ENCODE measurements around the gene TMEM106B.

The TMEM106B gene

DNA sequence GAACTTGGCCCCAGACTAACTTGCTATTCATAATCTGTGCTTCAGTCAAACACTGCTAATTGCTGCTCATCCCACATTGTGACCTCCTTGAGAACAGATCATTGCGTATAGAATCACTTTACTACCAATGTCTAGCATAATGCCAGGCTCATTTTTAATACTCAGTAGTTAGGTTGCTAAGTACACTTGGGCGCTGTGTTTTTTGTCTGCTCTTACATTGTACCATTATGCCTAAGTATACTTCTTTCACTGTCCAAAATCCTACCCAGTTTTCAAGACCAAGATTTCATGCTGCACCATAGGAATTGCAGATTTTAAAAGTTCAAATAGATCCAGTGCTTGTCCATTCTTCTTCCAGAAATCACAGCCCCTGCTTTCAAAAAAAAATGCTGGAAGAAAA lies 32.8 kb upstream of the TMEM106B start:
- no peaks in the 10 kb centered on the region for H3K4me1 ChIP-seq
- no peak for DNase-seq
- TF ChIP-seq, protein P1, sequence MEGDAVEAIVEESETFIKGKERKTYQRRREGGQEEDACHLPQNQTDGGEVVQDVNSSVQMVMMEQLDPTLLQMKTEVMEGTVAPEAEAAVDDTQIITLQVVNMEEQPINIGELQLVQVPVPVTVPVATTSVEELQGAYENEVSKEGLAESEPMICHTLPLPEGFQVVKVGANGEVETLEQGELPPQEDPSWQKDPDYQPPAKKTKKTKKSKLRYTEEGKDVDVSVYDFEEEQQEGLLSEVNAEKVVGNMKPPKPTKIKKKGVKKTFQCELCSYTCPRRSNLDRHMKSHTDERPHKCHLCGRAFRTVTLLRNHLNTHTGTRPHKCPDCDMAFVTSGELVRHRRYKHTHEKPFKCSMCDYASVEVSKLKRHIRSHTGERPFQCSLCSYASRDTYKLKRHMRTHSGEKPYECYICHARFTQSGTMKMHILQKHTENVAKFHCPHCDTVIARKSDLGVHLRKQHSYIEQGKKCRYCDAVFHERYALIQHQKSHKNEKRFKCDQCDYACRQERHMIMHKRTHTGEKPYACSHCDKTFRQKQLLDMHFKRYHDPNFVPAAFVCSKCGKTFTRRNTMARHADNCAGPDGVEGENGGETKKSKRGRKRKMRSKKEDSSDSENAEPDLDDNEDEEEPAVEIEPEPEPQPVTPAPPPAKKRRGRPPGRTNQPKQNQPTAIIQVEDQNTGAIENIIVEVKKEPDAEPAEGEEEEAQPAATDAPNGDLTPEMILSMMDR (IDR thresholded peaks at IDR 0.05; ENCODE audit: low read depth, low read length) = no peak
- no peaks in the 10 kb centered on the region for H3K36me3 ChIP-seq
- H3K27me3 ChIP-seq = no peaks in the 10 kb centered on the region
- no peaks in the 10 kb centered on the region for H3K9me3 ChIP-seq
- H3K4me3 ChIP-seq (ENCODE audit: low read depth, low read length) = no peak overlapping the region

DNA sequence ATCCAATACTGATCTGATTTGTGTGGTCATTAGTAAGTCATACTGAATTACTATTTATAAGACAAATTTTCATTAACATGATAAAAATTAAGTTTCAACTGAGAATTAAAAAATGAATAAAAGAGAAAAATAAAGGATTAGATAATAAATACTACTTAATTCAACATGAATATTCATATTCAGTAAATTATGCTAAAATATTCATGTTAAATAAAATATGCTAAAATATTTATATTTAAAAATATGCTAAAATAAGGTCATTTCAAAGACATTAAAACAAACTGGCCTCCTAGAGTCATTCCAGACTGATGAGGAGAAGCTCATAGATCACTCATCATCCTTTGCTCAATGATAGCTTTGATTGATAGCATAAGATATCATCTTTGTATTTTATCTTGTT lies 16.7 kb upstream of the TMEM106B start:
- TF ChIP-seq, protein P1 (IDR thresholded peaks at IDR 0.05; ENCODE audit: low read depth, low read length) = no peak
- Histone ChIP-seq H3K27me3 (no peaks in the 10 kb centered on the region), H3K4me1 (no peaks in the 10 kb centered on the region), H3K36me3 (no peaks in the 10 kb centered on the region), H3K9me3 (no peaks in the 10 kb centered on the region), H3K4me3 (ENCODE audit: low read depth, low read length) (no peak overlapping the region)
- no peak for DNase-seq

DNA sequence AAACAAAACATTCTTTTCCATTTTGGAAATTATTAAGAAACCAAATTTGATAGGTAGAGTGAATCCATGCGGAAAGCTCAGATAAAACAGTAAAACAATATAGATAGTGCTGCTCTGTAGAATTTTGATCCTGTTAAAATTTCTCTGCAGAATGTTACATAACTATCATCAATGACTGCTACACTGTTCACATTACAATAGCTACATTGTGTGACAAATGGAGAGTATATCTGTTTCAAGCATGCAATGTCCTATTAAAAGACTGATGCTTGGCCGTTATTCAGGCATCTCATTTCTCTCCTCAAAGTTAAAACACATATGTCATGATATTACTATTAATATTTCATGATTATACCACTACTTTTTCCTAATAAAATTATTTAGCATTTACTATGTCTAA lies 14.7 kb upstream of the TMEM106B start:
- TF ChIP-seq, protein P1 (IDR thresholded peaks at IDR 0.05; ENCODE audit: low read depth, low read length) = no peak
- no peak overlapping the region for H3K4me3 ChIP-seq (ENCODE audit: low read depth, low read length)
- H3K36me3 ChIP-seq = no peaks in the 10 kb centered on the region
- no peak for DNase-seq
- no peaks in the 10 kb centered on the region for H3K9me3 ChIP-seq
- no peaks in the 10 kb centered on the region for H3K27me3 ChIP-seq
- H3K4me1 ChIP-seq = no peaks in the 10 kb centered on the region

DNA sequence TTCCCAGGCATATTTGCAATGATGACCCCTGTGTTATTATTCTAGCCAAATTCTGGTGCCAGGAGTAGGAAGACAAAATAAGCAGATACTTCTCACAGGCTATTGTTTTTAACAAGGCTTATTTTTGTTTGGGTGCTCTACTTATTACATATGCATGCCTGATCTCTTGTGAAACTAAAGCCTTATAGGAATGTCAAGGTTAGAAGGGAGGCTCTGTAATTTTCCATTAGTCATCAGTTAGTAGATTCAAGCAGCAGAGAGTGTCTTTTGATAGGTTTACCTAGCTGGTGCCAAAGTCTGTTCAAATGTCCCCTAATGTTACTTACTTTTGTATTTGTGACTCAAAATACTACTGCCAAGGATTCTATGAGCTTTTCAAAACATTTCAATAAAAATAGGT lies 11.7 kb upstream of the TMEM106B start:
- no peak overlapping the region for H3K4me3 ChIP-seq (ENCODE audit: low read depth, low read length)
- DNase-seq = no peak
- no peaks in the 10 kb centered on the region for H3K4me1 ChIP-seq
- H3K9me3 ChIP-seq = no peaks in the 10 kb centered on the region
- no peaks in the 10 kb centered on the region for H3K36me3 ChIP-seq
- no peaks in the 10 kb centered on the region for H3K27me3 ChIP-seq
- TF ChIP-seq, protein P1 (IDR thresholded peaks at IDR 0.05; ENCODE audit: low read depth, low read length) = no peak

DNA sequence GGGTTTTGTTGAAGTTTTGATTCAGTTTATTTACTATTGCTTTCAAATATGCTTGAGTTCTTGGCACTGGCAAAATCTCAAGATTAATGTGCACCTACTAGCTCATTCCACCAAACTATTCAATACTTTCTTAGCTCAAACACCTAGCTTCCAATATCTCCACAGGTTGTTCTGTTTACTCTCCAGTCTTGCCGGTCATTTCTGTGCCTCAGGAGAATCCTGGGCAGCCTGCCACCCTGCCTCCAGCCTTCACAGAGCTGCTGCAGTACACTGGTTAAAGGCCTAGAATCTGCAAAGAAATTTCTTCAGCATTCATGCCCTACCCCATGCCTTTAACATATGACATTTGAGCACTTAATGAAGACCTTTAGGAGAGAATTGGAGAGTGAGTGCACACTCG lies 4.0 kb upstream of the TMEM106B start:
- TF ChIP-seq, protein P1 (IDR thresholded peaks at IDR 0.05; ENCODE audit: low read depth, low read length) = no peak
- DNase-seq = no peak
- H3K36me3 ChIP-seq = no peaks in the 10 kb centered on the region
- H3K4me3 ChIP-seq (ENCODE audit: low read depth, low read length) = no peak overlapping the region
- H3K27me3 ChIP-seq = no peaks in the 10 kb centered on the region
- no peaks in the 10 kb centered on the region for H3K4me1 ChIP-seq
- H3K9me3 ChIP-seq = no peaks in the 10 kb centered on the region

DNA sequence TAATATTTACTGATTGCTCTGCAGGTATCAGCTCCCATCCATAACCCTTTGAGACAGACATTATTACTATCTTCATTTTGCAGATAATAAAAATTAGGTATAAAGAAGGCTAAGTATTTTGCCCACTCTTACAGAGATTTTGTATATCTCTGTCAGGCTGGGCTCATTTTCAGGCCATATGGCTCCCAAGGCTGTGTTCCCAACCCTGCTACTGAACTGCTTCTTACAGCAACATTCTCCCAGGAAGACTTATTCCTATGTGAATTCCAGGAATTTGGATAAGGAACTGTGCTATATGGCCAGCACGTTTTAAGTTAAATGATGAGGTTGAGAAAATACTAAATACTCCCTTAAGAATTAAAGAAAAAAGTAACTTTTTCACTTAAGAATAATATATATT lies 1.9 kb upstream of the TMEM106B start:
- TF ChIP-seq, protein P1 (IDR thresholded peaks at IDR 0.05; ENCODE audit: low read depth, low read length) = no peak

More for the DNA sequence above, 1.9 kb upstream of the TMEM106B start:
- no peaks in the 10 kb centered on the region for H3K27me3 ChIP-seq
- H3K9me3 ChIP-seq = no peaks in the 10 kb centered on the region
- no peak overlapping the region for H3K4me3 ChIP-seq (ENCODE audit: low read depth, low read length)
- no peaks in the 10 kb centered on the region for H3K36me3 ChIP-seq
- no peak for DNase-seq
- no peaks in the 10 kb centered on the region for H3K4me1 ChIP-seq
